Panc1 (cell line): ENCODE measurements around the gene HOXB7. TPM values are rescaled to one million over a fixed set of nuclear protein-coding genes. Genes with fewer than 3 reads are reported as not detected.
A peak's percentile ranks its signal among the peaks of the same experiment; 100 is the strongest.

Source experiments
- ATAC-seq: fragments of 200-7000 bp; cut with Tn5 transposase; 2 replicates; pipeline ENCODE4 v1.9.1; 2020; ENCODE audit warnings: mild to moderate bottlenecking, moderate library complexity
- BruUV-seq: library from RNA; stranded (reverse); fragments of 400-500 nt; replicated peaks from 2 replicates; lab custom pipeline; 2021; lab: Mats Ljungman, UMichigan
- CTCF ChIA-PET: fragments of 300-600 bp; sonication (Branson Sonifier 250); formaldehyde crosslinking; loops from one replicate; lab custom pipeline; 2022; ENCODE audit warnings: antibody characterized with exemption; lab: Charles Lee
- POLR2A ChIA-PET: fragments of 300-600 bp; sonication (Branson Sonifier 250); formaldehyde crosslinking; loops from one replicate; lab custom pipeline; 2022; ENCODE audit warnings: antibody characterized with exemption; lab: Charles Lee
- DNase-seq: peaks from one replicate; pipeline ENCODE4 v3.0.0-alpha.2; 2010; ENCODE audit warnings: low read depth, low spot score
- H3K27ac ChIP-seq: 2 replicates; pipeline ENCODE4 v1.5.1; 2011; ENCODE audit warnings: mild to moderate bottlenecking, low read length, inconsistent platforms
- H3K27me3 ChIP-seq: fragments of 200-500 bp; sonication (Bioruptor generic); 2 replicates; pipeline ENCODE4 v1.6.0; 2014; ENCODE audit warnings: low read length, inconsistent platforms; ENCODE audit not compliant: control insufficient read depth, insufficient read depth
- H3K36me3 ChIP-seq: fragments of 200-500 bp; sonication (Bioruptor generic); 2 replicates; pipeline ENCODE4 v1.5.1; 2014; ENCODE audit warnings: inconsistent platforms, mild to moderate bottlenecking, low read length, moderate library complexity; ENCODE audit not compliant: control insufficient read depth, insufficient read depth
- H3K4me1 ChIP-seq: 2 replicates; pipeline ENCODE4 v1.5.1; 2011; ENCODE audit warnings: inconsistent platforms, mild to moderate bottlenecking, low read length, moderate library complexity; ENCODE audit not compliant: control insufficient read depth, insufficient read depth
- H3K4me3 ChIP-seq, 2 experiments: 2 replicates each; pipeline ENCODE4 v1.5.1; 2011 to 2012; ENCODE audit warnings: low read depth in 2 of 2, low read length in 2 of 2, mild to moderate bottlenecking in 2 of 2, inconsistent platforms in 1 of 2, moderate library complexity in 1 of 2
- H3K9me3 ChIP-seq: fragments of 200-500 bp; sonication (Bioruptor generic); 2 replicates; pipeline ENCODE4 v1.5.1; 2014; ENCODE audit warnings: low read depth, mild to moderate bottlenecking, inconsistent platforms, low read length, moderate library complexity; ENCODE audit not compliant: control insufficient read depth, insufficient read depth
- CTCF ChIP-seq: fragments of 450-650 bp; IDR thresholded peaks from 2 replicates; pipeline ENCODE4 v1.5.1; 2017; ENCODE audit warnings: mild to moderate bottlenecking
- POLR2AphosphoS5 ChIP-seq: IDR thresholded peaks from 2 replicates; pipeline ENCODE4 v1.6.1; 2012; ENCODE audit warnings: mild to moderate bottlenecking, low read depth, low read length, moderate library complexity
- REST ChIP-seq, 2 experiments: IDR thresholded peaks; 2 replicates each; pipeline ENCODE4 v1.6.1; 2011 to 2012; ENCODE audit warnings: low read depth in 2 of 2, control low read depth in 1 of 2, low read length in 1 of 2, mild to moderate bottlenecking in 1 of 2, moderate library complexity in 1 of 2; ENCODE audit not compliant: insufficient read depth in 1 of 2
- SIN3A ChIP-seq: IDR thresholded peaks from 2 replicates; pipeline ENCODE4 v1.6.1; 2012; ENCODE audit warnings: low read depth, mild to moderate bottlenecking, low read length, moderate library complexity, borderline replicate concordance; ENCODE audit not compliant: insufficient read depth
- TCF7L2 ChIP-seq: IDR thresholded peaks from 2 replicates; pipeline ENCODE4 v1.6.1; 2011; ENCODE audit warnings: mild to moderate bottlenecking, low read depth, low read length, inconsistent platforms
- in situ Hi-C: cut with HindIII; loops from 2 replicates; pipeline ENCODE4 v1.10.0; 2016; ENCODE audit warnings: low sequenced_read_pairs, low pct_unique_long_range_greater_than_20kb
- intact Hi-C: fragments of 100-400 bp; cut with micrococcal nuclease; formaldehyde crosslinking; loops from one replicate; pipeline ENCODE4 v1.10.0; 2022; ENCODE audit not compliant: unreplicated experiment
- total RNA-seq: library from RNA; stranded (reverse); gene quantifications from one replicate; pipeline ENCODE4 v1.2.1, GENCODE V29; 2021; ENCODE audit not compliant: unreplicated experiment

The HOXB7 gene
- total RNA-seq, 1 experiment from 2014 or later: 44.0 TPM

GRCh38 chr17:48624544-48625494 is 14.0 kb upstream of the HOXB7 start:
- Histone ChIP-seq H3K27me3 (no peaks in the 10 kb centered on the region), H3K9me3 (no peaks in the 10 kb centered on the region), H3K4me1 (peaks cover 68% of the 10 kb centered on the region), H3K36me3 (no peaks in the 10 kb centered on the region), H3K4me3 (peak overlapping the region; percentile 78 to 93), H3K27ac (peak overlapping the region; percentile 95)
- POLR2A ChIA-PET: interaction anchor here (0.5 to 1.0 kb wide), 7 partner anchors 8 to 547 kb away, joined by 3 to 5 read pairs (median 3); no protein-coding TSS in a partner anchor
- intact Hi-C loops (no loop called here), in situ Hi-C loops (no loop called here)
- no TSS peak for BruUV-seq
- DNase-seq (no peak), ATAC-seq (peak; percentile 49)
- TF ChIP-seq SIN3A: peak; percentile 95
- TF ChIP-seq POLR2AphosphoS5: peak; percentile 73
- no peak for TF ChIP-seq TCF7L2
- no peak for TF ChIP-seq CTCF
- CTCF ChIA-PET: interaction anchor here (1.5 to 1.6 kb wide), 2 partner anchors 12 to 254 kb away, joined by 4 to 5 read pairs; no protein-coding TSS in a partner anchor

DNA sequence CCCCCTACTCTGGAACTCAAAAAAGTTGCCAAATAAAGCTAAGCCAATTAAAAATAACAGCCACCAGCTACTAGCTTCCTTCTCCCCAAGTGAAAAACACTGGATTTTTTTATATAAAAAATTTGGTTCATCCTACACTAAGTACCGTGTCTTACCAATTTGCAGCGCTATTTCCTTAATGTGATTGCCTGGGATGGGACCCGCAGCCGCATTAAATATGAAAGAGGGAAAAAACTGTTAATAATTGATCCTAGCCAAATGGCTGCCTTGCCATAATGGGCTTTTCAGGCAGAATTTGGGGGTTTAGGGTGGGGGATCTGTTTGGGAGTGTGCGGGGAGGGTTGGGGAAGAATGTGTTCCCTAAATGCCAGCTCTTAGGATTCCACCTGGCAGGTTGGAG is 13.3 kb upstream of the HOXB7 start:
- TF ChIP-seq TCF7L2 (no peak), SIN3A (no peak), CTCF (no peak), POLR2AphosphoS5 (no peak), REST (IDR thresholded peaks at IDR 0.05; ENCODE audit: insufficient read depth in 1 of 2, low read depth in 2 of 2, low read length in 1 of 2) (no peak)
- in situ Hi-C loops: no loop called here
- intact Hi-C loops: no loop called here
- Histone ChIP-seq H3K4me3 (peak overlapping the region; percentile 78 to 93), H3K27ac (peak overlapping the region; percentile 95), H3K27me3 (no peaks in the 10 kb centered on the region), H3K9me3 (no peaks in the 10 kb centered on the region), H3K4me1 (peaks cover 70% of the 10 kb centered on the region), H3K36me3 (no peaks in the 10 kb centered on the region)
- DNase-seq: no peak
- POLR2A ChIA-PET: no interaction called here
- ATAC-seq: no peak
- no TSS peak for BruUV-seq
- CTCF ChIA-PET: interaction anchor here (0.5 to 1.5 kb wide), 2 partner anchors 13 to 43 kb away, joined by 3 to 4 read pairs; no protein-coding TSS in a partner anchor
